MCF 10A (cell line): ENCODE measurements around the gene IFT27. TPM values are rescaled to one million over a fixed set of nuclear protein-coding genes. Genes with fewer than 3 reads are reported as not detected.

ENCODE experiments used
- BruUV-seq: library from RNA; stranded (reverse); fragments of 400-500 nt; replicated peaks from 2 replicates; lab custom pipeline; 2021; lab: Mats Ljungman, UMichigan
- CTCF ChIA-PET: fragments of 300-600 bp; sonication (Branson Sonifier 250); formaldehyde crosslinking; extraction: SDS; loops from one replicate; lab custom pipeline; 2021; ENCODE audit warnings: antibody characterized with exemption, inconsistent platforms; lab: Yijun Ruan, JAX
- POLR2A ChIA-PET: fragments of 300-600, 350-650 bp; sonication (Branson Sonifier 250); formaldehyde crosslinking; extraction: SDS; loops from one replicate; lab custom pipeline; 2020; ENCODE audit warnings: antibody characterized with exemption, inconsistent platforms; lab: Yijun Ruan, JAX
- DNase-seq: peaks from one replicate; pipeline ENCODE4 v3.0.0-alpha.2; 2018; ENCODE audit not compliant: unreplicated experiment
- H3K27ac Mint-ChIP-seq: one replicate; pipeline ENCODE4 v1.8.0; 2022; ENCODE audit warnings: mild to moderate bottlenecking, low read depth, mixed read lengths; ENCODE audit not compliant: unreplicated experiment
- H3K27me3 Mint-ChIP-seq: one replicate; pipeline ENCODE4 v1.8.0; 2022; ENCODE audit warnings: mixed read lengths; ENCODE audit not compliant: insufficient read depth, unreplicated experiment
- H3K36me3 Mint-ChIP-seq: one replicate; pipeline ENCODE4 v1.8.0; 2022; ENCODE audit warnings: mild to moderate bottlenecking, moderate library complexity, mixed read lengths; ENCODE audit not compliant: insufficient read depth, unreplicated experiment
- H3K4me1 Mint-ChIP-seq: one replicate; pipeline ENCODE4 v1.8.0; 2022; ENCODE audit warnings: mixed read lengths; ENCODE audit not compliant: insufficient read depth, unreplicated experiment
- H3K4me3 Mint-ChIP-seq: one replicate; pipeline ENCODE4 v1.8.0; 2022; ENCODE audit warnings: mild to moderate bottlenecking, moderate library complexity, mixed read lengths; ENCODE audit not compliant: unreplicated experiment
- H3K9me3 Mint-ChIP-seq: one replicate; pipeline ENCODE4 v1.8.0; 2022; ENCODE audit warnings: mixed read lengths; ENCODE audit not compliant: unreplicated experiment
- intact Hi-C: fragments of 100-400 bp; cut with micrococcal nuclease; formaldehyde crosslinking; loops from 2 replicates; pipeline ENCODE4 v1.14.1; 2022
- total RNA-seq: library from RNA; stranded (reverse); gene quantifications from 2 replicates; pipeline ENCODE4 v1.2.3, GENCODE V29; 2022
- TF ChIP-seq, protein P1 (sequence below): fragments of 200-600 bp; IDR thresholded peaks from one replicate; pipeline ENCODE4 v1.8.0; 2022; ENCODE audit warnings: antibody characterized with exemption, mild to moderate bottlenecking; ENCODE audit not compliant: unreplicated experiment

IFT27 gene
- total RNA-seq, 1 experiment from 2014 or later = 17.6 TPM

DNA sequence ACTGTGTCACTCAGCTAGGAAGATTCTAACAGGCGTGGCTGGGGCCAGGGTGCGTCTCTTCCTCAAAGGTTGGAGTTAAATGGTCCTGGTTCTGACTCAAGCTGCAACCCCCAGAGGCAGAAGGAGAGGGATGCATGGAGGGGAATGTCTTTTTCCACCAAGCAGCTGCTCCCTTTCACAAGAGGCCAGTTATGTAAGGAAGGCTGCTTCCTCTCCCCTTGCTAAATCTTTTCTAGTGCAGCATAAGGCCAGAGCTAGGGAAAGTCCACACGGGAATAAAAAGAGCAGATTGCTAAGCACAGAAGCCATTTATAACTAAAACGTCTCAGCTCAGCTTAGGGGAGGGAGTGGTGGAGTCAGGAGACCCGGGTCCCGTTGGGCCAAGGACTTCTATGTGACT lies 30.9 kb upstream of the IFT27 start:
- ChIA-PET CTCF (interaction anchor here (0.5 to 3.0 kb wide), 6 partner anchors 36 to 584 kb away, joined by 3 to 15 read pairs (median 4); no protein-coding TSS in a partner anchor), POLR2A (interaction anchor here (0.8 kb wide), 1 partner anchor 171 kb away, joined by 4 read pairs; no protein-coding TSS in a partner anchor)
- Mint-ChIP-seq H3K36me3 (no peaks in the 10 kb centered on the region), H3K27me3 (peaks cover 49% of the 10 kb centered on the region), H3K4me3 (no peak overlapping the region), H3K9me3 (no peaks in the 10 kb centered on the region), H3K27ac (no peak overlapping the region), H3K4me1 (no peaks in the 10 kb centered on the region)
- TF ChIP-seq, protein P1, sequence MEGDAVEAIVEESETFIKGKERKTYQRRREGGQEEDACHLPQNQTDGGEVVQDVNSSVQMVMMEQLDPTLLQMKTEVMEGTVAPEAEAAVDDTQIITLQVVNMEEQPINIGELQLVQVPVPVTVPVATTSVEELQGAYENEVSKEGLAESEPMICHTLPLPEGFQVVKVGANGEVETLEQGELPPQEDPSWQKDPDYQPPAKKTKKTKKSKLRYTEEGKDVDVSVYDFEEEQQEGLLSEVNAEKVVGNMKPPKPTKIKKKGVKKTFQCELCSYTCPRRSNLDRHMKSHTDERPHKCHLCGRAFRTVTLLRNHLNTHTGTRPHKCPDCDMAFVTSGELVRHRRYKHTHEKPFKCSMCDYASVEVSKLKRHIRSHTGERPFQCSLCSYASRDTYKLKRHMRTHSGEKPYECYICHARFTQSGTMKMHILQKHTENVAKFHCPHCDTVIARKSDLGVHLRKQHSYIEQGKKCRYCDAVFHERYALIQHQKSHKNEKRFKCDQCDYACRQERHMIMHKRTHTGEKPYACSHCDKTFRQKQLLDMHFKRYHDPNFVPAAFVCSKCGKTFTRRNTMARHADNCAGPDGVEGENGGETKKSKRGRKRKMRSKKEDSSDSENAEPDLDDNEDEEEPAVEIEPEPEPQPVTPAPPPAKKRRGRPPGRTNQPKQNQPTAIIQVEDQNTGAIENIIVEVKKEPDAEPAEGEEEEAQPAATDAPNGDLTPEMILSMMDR = no peak
- intact Hi-C loops = loop anchor here (10.0 kb wide), 1 partner anchor 98 kb away; no protein-coding TSS in a partner anchor
- DNase-seq = no peak
- BruUV-seq = no TSS peak

DNA sequence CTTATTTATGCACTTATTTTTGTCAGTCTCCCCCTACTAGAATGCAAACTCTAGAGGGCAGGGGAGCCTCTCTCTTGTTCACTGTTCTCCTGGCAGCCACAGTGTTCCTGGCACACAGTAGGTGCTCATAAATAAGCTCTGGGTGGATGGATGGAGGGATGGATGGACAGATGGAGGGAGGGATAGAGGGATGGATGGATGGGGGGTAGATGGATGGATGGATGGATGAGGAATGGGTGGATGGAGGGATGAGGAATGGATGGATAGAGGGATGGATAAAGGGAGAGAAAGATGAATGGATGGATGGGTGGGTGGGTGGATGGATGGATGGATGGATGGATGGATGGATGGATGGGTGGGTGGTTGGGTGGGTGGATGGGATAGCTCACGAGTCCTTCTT lies 27.4 kb upstream of the IFT27 start:
- POLR2A ChIA-PET = interaction anchor here (0.6 kb wide), 1 partner anchor 332 kb away, joined by 3 read pairs; no protein-coding TSS in a partner anchor
- H3K36me3 Mint-ChIP-seq = no peaks in the 10 kb centered on the region

DNA sequence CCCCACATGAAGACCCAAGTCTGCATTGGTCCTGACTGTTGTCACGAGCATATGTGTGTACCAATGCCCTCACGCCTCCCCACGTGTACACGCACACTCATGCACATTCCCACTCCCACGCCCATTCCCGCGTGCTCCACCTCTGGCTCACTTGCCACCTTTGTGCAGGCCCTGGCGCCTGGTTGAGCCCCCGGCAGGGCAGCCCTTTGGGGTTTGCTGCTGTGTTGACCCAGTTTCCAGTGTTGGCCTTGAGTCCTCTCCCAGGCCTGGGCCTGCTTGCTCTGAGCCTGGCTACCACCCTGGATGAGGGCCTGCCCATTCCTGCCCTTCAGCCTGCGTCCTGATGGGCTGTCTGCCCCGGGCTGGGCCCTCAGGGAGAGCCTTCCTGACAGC lies 22.8 kb upstream of the IFT27 start:
- DNase-seq = no peak
- no peaks in the 10 kb centered on the region for H3K36me3 Mint-ChIP-seq
- H3K4me1 Mint-ChIP-seq = no peaks in the 10 kb centered on the region
- H3K27me3 Mint-ChIP-seq = peaks cover 50% of the 10 kb centered on the region
- no TSS peak for BruUV-seq
- H3K4me3 Mint-ChIP-seq = no peak overlapping the region
- POLR2A ChIA-PET = no interaction called here
- intact Hi-C loops = no loop called here
- H3K9me3 Mint-ChIP-seq = no peaks in the 10 kb centered on the region
- no peak overlapping the region for H3K27ac Mint-ChIP-seq
- TF ChIP-seq, protein P1 = no peak
- CTCF ChIA-PET = interaction anchor here (0.6 kb wide), 1 partner anchor 398 kb away, joined by 5 read pairs; no protein-coding TSS in a partner anchor

More for the DNA sequence above, 27.4 kb upstream of the IFT27 start:
- H3K27me3 Mint-ChIP-seq = peaks cover 56% of the 10 kb centered on the region
- TF ChIP-seq, protein P1 = no peak
- BruUV-seq = no TSS peak
- H3K9me3 Mint-ChIP-seq = no peaks in the 10 kb centered on the region
- H3K4me3 Mint-ChIP-seq = no peak overlapping the region
- no peak for DNase-seq
- intact Hi-C loops = loop anchor here (10.0 kb wide), 1 partner anchor 101 kb away; no protein-coding TSS in a partner anchor
- CTCF ChIA-PET = interaction anchor here (0.6 to 0.7 kb wide), 3 partner anchors 19 to 184 kb away, joined by 3 to 4 read pairs (median 3); no protein-coding TSS in a partner anchor
- H3K4me1 Mint-ChIP-seq = no peaks in the 10 kb centered on the region
- H3K27ac Mint-ChIP-seq = no peak overlapping the region

DNA sequence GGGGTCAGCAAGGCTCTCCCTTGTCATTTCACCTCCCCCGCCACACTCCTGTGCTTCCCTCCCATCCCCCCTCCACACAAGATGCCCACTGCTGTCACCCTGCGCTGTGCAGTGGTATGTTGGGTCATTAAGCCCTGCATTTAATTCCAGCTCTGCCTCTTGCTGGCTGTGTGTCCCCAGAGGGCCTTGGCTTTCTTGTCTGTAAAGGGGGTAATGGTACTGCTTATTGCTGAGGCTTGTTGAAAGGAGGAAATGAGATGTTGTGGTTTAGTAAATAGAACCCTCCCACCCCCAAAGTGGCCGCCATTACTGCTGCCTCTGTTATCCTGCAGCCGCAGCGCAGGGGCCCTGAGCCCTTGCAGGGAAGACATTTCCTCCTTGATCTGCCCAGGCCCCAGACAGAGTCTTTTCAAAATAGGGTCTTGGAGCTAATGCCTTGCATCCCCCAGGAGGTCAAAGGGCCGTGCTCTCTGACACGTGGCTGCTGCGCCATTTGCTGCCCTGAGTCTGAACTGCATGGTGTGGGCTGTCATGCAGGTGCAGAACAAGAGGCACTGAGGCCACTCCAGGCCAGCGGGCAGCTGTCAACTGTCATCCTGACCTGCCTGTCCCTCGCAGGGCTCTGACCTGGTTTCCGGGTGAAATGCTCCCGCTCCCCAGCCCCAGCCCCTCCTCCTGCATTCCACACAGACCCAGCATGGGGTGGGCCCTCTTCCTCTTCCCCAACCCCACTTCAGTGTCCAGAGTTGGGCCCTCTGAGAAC lies 22.2 kb upstream of the IFT27 start:
- no TSS peak for BruUV-seq
- H3K27ac Mint-ChIP-seq = no peak overlapping the region

More for the DNA sequence above, 22.2 kb upstream of the IFT27 start:
- H3K36me3 Mint-ChIP-seq = no peaks in the 10 kb centered on the region
- TF ChIP-seq, protein P1 = no peak
- H3K9me3 Mint-ChIP-seq = no peaks in the 10 kb centered on the region
- intact Hi-C loops = no loop called here
- ChIA-PET CTCF (no interaction called here), POLR2A (interaction anchor here (0.6 kb wide), 1 partner anchor 31 kb away, joined by 3 read pairs; no protein-coding TSS in a partner anchor)
- H3K4me3 Mint-ChIP-seq = no peak overlapping the region
- peaks cover 44% of the 10 kb centered on the region for H3K27me3 Mint-ChIP-seq
- H3K4me1 Mint-ChIP-seq = no peaks in the 10 kb centered on the region
- DNase-seq = no peak
